Measurements from ENCODE around the gene GHR. TPM values are rescaled to one million over a fixed set of nuclear protein-coding genes. Genes with fewer than 3 reads are reported as not detected.
A peak's percentile ranks its signal among the peaks of the same experiment; 100 is the strongest.

The GHR gene
- total RNA-seq, 2 donors from 2014 or later, result 15.2 to 22.4 TPM

- intact Hi-C loops (cut with DNase I), result loop anchor here in 1 of 2 donors (10.0 kb wide), 1 partner anchor 68 kb away; no protein-coding TSS in a partner anchor
- peak; percentile 75 to 77 for ATAC-seq
- peak; percentile 70 for DNase-seq
These were observed 163.4 kb downstream of the GHR start for GRCh38 chr5:42586625-42587024.

- ATAC-seq (peak in 1 of 2 donors; percentile 21), DNase-seq (no peak)
- intact Hi-C loops (cut with DNase I), result loop anchor here in 1 of 2 donors (10.0 kb wide), 1 partner anchor 68 kb away; no protein-coding TSS in a partner anchor
These were observed 164.0 kb downstream of the GHR start for GRCh38 chr5:42587096-42587723.

GRCh38 chr5:42590566-42590965 is 167.3 kb downstream of the GHR start:
- peak in 1 of 2 donors; percentile 3 for ATAC-seq
- intact Hi-C loops (cut with DNase I), result no loop called here
- DNase-seq, result no peak

DNA sequence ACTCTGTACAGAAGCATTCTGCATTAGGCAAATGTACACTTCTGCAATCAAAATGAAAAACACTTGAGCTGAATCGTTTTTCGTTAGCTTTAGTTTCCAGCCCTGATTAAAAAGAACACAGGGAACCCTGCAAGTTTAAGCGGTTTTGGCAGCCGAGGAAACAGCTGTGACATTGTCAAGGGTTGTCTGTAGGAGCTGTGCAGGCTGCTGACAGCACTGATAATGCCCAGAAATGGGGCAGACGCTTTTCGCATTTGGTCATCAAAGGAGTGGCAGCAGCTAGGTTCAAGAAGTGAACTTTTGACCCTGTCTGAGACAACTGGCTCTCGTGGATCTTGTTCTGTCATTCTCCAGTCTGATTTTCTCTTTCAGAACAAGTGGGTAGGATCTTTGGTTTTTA is 167.8 kb downstream of the GHR start:
- ATAC-seq (peak; percentile 86 to 88), DNase-seq (peak; percentile 66)
- intact Hi-C loops (cut with DNase I), result no loop called here

DNA sequence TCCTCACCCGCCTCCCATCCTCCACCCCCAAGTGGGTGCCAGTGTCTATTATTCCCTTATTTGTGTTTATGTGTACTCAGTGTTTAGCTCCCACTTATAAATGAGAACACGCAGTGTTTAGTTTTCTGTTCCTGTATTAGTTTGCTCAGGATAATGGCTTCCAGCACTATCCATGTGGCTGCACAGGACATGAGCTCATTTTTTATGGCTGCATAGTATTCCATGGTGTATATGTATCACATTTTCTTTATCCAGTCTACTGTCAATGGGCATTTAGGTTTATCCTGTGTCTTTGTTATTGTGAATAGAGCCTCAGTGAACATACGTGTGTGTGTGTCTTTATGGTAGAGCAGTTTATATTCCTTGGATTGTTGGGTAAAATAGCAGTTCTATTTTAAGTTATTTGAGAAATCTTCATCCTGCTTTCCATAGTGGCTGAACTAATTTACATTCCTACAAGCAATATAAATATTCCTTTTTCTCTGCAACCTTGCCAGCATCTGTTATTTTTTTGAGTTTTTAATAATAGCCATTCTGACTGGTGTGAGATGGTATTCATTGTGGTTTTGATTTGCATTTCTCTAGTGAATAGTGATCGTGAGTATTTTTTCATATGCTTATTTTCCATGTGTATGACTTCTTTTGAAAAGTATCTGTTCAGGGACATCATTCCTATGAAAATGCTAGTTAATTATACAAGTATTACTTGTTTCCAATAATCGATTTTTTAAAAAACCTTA is 169.3 kb downstream of the GHR start:
- no peak for ATAC-seq
- intact Hi-C loops (cut with DNase I), result no loop called here
- no peak for DNase-seq

DNA sequence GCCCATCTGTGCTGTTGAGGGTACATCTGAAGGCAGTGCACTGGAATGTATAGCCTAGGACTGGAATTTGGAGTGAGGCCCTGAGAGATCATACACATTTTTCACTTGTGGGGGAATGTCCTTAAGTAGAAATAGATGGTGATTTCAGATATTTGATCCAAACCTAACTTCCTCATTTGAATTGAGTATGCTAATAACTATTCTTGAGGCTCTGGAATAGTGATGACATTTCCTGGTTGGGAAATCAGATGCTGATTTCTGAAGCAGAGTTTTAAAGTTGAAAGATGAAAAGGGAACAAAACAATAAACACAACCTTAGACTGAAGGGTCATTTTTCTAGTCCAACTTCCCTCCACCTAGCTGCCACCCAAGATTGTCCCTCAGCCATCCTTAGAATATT is 170.4 kb downstream of the GHR start:
- no peak for ATAC-seq
- no peak for DNase-seq
- intact Hi-C loops (cut with DNase I), result no loop called here

DNA sequence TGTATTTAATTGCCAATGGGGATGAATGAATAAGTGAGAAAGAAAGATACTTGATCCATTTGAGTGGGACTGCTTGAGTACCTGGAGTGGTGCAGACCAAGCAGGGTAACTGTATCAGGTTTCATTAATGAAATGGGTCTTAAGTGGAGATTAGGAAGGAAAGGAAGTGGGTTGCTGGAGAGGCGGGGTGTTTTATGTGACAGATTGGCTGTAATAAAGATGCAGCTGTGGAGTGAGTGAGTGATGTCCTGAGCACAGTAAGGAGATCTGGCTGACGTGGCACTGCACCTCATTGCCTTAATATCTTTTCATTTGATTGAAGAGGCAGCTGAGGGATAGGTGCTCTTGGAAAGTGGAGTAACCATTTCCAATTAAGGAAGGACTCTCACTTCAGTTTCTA is 172.4 kb downstream of the GHR start:
- ATAC-seq (no peak), DNase-seq (no peak)
- intact Hi-C loops (cut with DNase I), result no loop called here

- intact Hi-C loops (cut with DNase I), result no loop called here
- no peak for ATAC-seq
- DNase-seq, result no peak
These were observed 173.6 kb downstream of the GHR start for GRCh38 chr5:42596817-42597216.

GRCh38 chr5:42597318-42597937 is 174.2 kb downstream of the GHR start:
- DNase-seq, result no peak
- ATAC-seq, result peak; percentile 93 to 96
- intact Hi-C loops (cut with DNase I), result no loop called here

- DNase-seq, result no peak
- intact Hi-C loops (cut with DNase I), result no loop called here
- ATAC-seq, result peak in 1 of 2 donors; percentile 21
These were observed 175.1 kb downstream of the GHR start for GRCh38 chr5:42598311-42598710.

DNA sequence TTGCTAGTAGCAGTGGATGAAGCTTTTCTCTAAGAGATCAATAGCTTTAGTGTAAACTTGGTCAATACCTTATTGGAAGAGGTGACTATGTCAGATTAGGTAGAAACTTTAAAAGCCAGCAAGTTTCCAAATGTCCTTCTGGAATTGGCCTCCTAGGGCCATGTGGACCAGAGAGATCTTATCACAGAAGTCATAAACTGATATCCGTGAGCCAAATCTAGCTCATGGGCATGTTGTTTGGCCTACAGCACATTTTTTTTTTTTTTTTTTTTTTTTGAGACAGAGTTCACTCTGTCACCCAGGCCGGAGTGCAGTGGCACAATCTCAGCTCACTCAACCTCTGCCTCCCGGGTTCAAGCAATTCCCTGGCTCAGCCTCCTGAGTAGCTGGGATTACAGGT is 175.9 kb downstream of the GHR start:
- ATAC-seq, result no peak
- intact Hi-C loops (cut with DNase I), result no loop called here
- no peak for DNase-seq

GRCh38 chr5:42600441-42600840 is 177.2 kb downstream of the GHR start:
- DNase-seq (no peak), ATAC-seq (no peak)
- intact Hi-C loops (cut with DNase I), result no loop called here

GRCh38 chr5:42604171-42604711 is 181.0 kb downstream of the GHR start:
- DNase-seq (no peak), ATAC-seq (no peak)
- intact Hi-C loops (cut with DNase I), result no loop called here

- intact Hi-C loops (cut with DNase I), result no loop called here
- DNase-seq (no peak), ATAC-seq (no peak)
These were observed 182.3 kb downstream of the GHR start for GRCh38 chr5:42605490-42605889.

DNA sequence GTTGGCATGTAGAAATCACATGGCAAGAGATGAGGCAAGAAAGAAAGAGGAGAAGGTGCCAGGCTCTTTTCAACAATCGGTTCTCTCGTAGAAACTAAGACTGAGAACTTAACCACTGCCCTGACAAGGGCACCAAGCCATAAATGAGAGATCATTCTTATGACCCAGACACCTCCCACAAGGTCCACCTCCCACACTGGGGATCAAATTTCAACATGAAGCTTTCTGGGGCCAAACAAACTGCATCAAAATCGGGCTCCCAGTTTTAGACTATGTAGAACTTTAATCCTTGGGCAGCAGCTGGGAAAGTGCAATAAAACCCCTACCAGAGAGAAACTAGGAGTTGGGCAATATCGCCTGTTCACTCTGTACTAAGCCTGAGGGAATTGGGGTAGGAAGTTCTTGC is 183.2 kb downstream of the GHR start:
- intact Hi-C loops (cut with DNase I), result no loop called here
- DNase-seq (no peak), ATAC-seq (peak in 1 of 2 donors; percentile 15)

DNA sequence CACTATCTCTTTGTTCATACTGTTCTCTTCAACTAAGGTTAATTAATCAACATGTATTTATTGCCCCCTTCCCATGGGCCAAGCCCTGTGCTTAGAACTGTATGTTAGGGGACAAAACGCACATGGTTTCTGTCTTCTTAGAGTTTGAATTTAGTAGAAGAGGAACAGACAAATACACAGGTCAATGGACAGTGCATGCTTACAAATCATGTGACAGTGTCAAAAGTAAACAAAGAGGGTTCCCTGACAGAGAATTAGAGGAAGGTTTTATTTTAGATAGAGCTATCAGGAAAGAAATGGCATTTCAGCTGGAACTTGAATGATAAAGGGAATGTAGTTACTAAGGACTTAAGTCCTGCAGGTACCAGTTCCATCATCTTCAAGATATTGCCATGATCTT is 188.2 kb downstream of the GHR start:
- intact Hi-C loops (cut with DNase I), result no loop called here
- DNase-seq, result no peak
- no peak for ATAC-seq

GRCh38 chr5:42612750-42613366 is 189.6 kb downstream of the GHR start:
- no peak for DNase-seq
- intact Hi-C loops (cut with DNase I), result no loop called here
- ATAC-seq, result peak in 1 of 2 donors; percentile 88

- ATAC-seq (peak in 1 of 2 donors; percentile 69), DNase-seq (no peak)
- intact Hi-C loops (cut with DNase I), result no loop called here
These were observed 191.3 kb downstream of the GHR start for GRCh38 chr5:42614509-42614908.

GRCh38 chr5:42620579-42621216 is 197.5 kb downstream of the GHR start:
- intact Hi-C loops (cut with DNase I), result no loop called here
- ATAC-seq, result peak in 1 of 2 donors; percentile 76
- DNase-seq, result no peak
